GM19395 (cell line): Measurements from ENCODE around the gene SLC6A13.

ENCODE experiments used
- ATAC-seq: cut with Tn5 transposase; IDR thresholded peaks from one replicate; pipeline ENCODE4 v1.9.1; 2021; ENCODE audit warnings: mild to moderate bottlenecking, moderate library complexity; ENCODE audit not compliant: unreplicated experiment

SLC6A13 gene

GRCh38 chr12:179885-180284, 82.8 kb downstream of the SLC6A13 start:
- no peak for ATAC-seq

- no peak for ATAC-seq
Measured at GRCh38 chr12:179131-179884, 83.3 kb downstream of the SLC6A13 start.

GRCh38 chr12:178829-179109, 83.9 kb downstream of the SLC6A13 start:
- ATAC-seq = no peak

GRCh38 chr12:177980-178828, 84.4 kb downstream of the SLC6A13 start:
- ATAC-seq = no peak

- ATAC-seq = no peak
Measured at GRCh38 chr12:177336-177979, 85.2 kb downstream of the SLC6A13 start.

- ATAC-seq = no peak
Measured at GRCh38 chr12:176321-177181, 86.1 kb downstream of the SLC6A13 start.

GRCh38 chr12:175759-176158, 86.9 kb downstream of the SLC6A13 start:
- ATAC-seq = no peak

GRCh38 chr12:175250-175649, 87.4 kb downstream of the SLC6A13 start:
- ATAC-seq = no peak

GRCh38 chr12:174596-174995, 88.0 kb downstream of the SLC6A13 start:
- ATAC-seq = no peak

GRCh38 chr12:174124-174523, 88.5 kb downstream of the SLC6A13 start:
- no peak for ATAC-seq

GRCh38 chr12:172732-173161, 89.9 kb downstream of the SLC6A13 start:
- no peak for ATAC-seq

- ATAC-seq = no peak
Measured at GRCh38 chr12:171743-172676, 90.6 kb downstream of the SLC6A13 start.

- ATAC-seq = no peak
Measured at GRCh38 chr12:171276-171675, 91.4 kb downstream of the SLC6A13 start.
